Astrocyte (in vitro differentiated cells and primary cell): ENCODE measurements around the gene ZNF816.

Experiments used
- CTCF ChIP-seq: IDR thresholded peaks from 2 replicates; pipeline ENCODE4 v1.5.1; 2011; ENCODE audit warnings: low read depth, mild to moderate bottlenecking, inconsistent platforms, low read length, moderate library complexity; ENCODE audit not compliant: insufficient read depth
- EZH2 ChIP-seq: IDR thresholded peaks from 2 replicates; pipeline ENCODE4 v1.6.1; 2012; ENCODE audit warnings: mild to moderate bottlenecking, low read length, inconsistent platforms; ENCODE audit not compliant: insufficient read depth

- TF ChIP-seq CTCF (no peak), EZH2 (no peak)
Measured at GRCh38 chr19:52962394-52963246, at the start of gene ZNF816.
